Measurements from ENCODE around the gene PCNT. TPM values are rescaled to one million over a fixed set of nuclear protein-coding genes. Genes with fewer than 3 reads are reported as not detected.

PCNT gene
- total RNA-seq, 4 donors from 2014 or later: 30.3 to 44.0 (median 33.3) TPM

DNA sequence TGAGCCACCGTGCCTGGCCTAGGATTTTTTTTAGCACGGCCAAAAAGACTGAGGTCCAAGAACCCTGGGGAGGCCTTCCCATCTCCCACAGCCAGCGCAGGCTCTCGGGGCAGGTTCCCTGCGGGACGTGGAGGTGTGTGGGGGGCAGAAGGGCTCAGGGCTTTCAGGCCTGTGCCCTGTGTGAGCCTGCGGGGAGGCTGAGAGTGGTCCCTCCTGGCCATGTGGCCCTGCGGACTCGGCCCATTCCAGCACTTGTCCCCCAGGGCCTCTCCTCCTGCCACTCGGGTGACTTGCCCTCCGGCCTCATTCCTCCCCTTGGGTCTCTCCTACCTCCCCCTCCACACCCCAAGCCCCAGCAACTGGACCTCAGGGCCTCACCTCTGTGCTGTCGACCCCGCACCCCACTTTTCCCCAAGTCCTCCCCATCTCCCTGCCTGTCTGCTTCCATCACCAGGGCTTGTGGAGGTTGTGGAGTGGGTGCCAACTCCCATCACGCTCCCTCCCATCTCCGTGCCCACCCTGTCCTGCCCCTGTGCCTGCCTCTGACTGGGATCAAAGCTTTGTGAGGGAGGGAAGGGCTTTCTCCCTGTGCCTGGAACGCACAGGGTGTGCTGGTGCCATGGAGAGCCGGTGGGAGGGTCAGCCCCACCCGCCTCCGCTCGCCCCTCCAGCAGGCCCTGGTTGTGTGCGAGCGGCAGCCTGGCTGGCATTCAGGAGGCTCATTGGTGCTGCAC is 102.5 kb downstream of the PCNT start:
- WGBS, 2 donors: 91 to 92% methylated on average over 22 of the region's 22 CpGs
- intact Hi-C loops (cut with DNase I; ENCODE audit: low total_unique reads): no loop called here

DNA sequence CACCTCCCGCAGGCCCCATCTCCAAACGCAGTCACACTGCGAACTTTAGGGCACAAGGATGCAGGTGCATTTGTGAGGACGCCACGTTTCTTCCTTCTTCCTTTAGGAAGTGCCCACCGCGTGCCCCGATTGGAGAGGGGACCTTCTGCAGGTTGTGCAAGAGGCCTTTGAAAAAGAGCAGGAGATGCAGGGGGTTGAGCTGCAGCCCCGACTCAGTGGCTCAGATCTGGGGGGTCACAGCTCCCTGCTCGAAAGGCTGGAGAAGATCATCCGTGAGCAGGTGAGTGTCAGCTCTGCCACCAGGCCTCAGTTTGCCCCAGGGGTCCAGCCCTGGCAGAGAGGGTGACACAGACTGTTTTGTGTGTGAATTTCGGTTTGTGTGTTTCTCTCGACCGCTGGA is 103.6 kb downstream of the PCNT start:
- WGBS, 2 donors: 93 to 97% methylated on average over 14 of the region's 14 CpGs

More for the DNA sequence above, 102.5 kb downstream of the PCNT start:
- no peak overlapping the region for H3K4me3 ChIP-seq (ENCODE audit: low read depth, poor library complexity, severe bottlenecking)
- TF ChIP-seq, protein P1, sequence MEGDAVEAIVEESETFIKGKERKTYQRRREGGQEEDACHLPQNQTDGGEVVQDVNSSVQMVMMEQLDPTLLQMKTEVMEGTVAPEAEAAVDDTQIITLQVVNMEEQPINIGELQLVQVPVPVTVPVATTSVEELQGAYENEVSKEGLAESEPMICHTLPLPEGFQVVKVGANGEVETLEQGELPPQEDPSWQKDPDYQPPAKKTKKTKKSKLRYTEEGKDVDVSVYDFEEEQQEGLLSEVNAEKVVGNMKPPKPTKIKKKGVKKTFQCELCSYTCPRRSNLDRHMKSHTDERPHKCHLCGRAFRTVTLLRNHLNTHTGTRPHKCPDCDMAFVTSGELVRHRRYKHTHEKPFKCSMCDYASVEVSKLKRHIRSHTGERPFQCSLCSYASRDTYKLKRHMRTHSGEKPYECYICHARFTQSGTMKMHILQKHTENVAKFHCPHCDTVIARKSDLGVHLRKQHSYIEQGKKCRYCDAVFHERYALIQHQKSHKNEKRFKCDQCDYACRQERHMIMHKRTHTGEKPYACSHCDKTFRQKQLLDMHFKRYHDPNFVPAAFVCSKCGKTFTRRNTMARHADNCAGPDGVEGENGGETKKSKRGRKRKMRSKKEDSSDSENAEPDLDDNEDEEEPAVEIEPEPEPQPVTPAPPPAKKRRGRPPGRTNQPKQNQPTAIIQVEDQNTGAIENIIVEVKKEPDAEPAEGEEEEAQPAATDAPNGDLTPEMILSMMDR (IDR thresholded peaks at IDR 0.05): no peak
- TF ChIP-seq POLR2A (IDR thresholded peaks at IDR 0.05): no peak
- no peak for DNase-seq (ENCODE audit: low spot score in 2 of 2)

DNA sequence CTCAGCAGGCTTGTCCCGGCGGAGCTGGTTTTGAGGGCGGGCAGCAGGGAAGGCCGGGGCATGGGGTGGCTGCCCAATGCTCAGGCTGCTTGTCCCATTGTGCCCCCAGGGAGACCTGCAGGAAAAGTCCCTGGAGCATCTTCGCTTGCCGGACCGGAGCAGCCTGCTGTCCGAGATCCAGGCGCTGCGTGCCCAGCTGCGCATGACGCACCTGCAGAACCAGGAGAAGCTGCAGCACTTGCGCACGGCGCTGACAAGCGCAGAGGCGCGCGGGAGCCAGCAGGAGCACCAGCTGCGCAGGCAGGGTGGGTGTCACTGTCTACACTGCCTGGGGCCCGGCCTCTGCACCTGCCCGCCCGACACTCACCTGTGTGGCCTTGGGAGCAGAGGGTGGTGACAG is 104.3 kb downstream of the PCNT start:
- no peak for DNase-seq (ENCODE audit: low spot score in 2 of 2)
- 97 to 99% methylated on average over 18 to 23 of the region's 23 CpGs for WGBS, 2 donors
- intact Hi-C loops (cut with DNase I; ENCODE audit: low total_unique reads): no loop called here
- TF ChIP-seq POLR2A (IDR thresholded peaks at IDR 0.05): no peak
- TF ChIP-seq, protein P1 (IDR thresholded peaks at IDR 0.05): no peak
- no peak overlapping the region for H3K4me3 ChIP-seq (ENCODE audit: low read depth, poor library complexity, severe bottlenecking)

More for the DNA sequence above, 103.6 kb downstream of the PCNT start:
- DNase-seq (ENCODE audit: low spot score in 2 of 2): no peak
- no peak for TF ChIP-seq POLR2A (IDR thresholded peaks at IDR 0.05)
- TF ChIP-seq, protein P1 (IDR thresholded peaks at IDR 0.05): no peak
- intact Hi-C loops (cut with DNase I; ENCODE audit: low total_unique reads): no loop called here
- no peak overlapping the region for H3K4me3 ChIP-seq (ENCODE audit: low read depth, poor library complexity, severe bottlenecking)

DNA sequence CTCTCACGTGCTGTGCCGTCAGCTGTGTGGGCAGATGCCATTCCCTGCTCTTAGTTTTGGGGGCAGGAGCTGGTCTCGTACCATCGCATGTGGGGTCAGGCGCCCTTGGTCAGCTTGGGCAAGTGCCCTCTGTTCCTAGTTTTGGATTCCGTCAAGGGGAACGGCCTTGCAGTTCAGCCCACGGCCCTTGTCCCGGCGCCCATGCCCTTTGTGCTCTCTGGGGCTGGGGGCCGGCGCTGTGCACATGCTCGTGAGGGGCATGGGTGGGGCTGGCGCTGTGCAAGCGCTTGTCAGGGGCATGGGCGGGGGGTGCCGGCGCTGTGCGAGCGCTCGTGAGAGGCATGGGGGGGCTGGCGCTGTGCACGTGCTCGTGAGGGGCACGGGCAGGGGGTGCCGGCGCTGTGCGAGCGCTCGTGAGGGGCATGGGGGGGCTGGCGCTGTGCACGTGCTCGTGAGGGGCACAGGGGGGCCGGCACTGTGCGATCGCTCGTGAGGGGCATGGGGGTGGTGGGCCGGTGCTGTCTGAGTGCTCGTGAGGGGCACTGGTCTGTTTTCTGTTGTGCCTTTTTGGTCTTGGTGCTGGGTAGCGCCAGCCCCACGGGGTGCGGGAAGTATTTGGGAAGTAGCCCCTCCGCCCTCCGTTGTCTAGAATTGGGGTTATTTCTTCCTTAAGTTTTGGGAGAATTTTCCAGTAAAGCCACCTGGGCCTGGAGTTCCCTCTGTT is 105.2 kb downstream of the PCNT start:
- TF ChIP-seq, protein P1 (IDR thresholded peaks at IDR 0.05): no peak
- TF ChIP-seq POLR2A (IDR thresholded peaks at IDR 0.05): no peak
- intact Hi-C loops (cut with DNase I; ENCODE audit: low total_unique reads): no loop called here
- no peak for DNase-seq (ENCODE audit: low spot score in 2 of 2)
- WGBS, 2 donors: 95% methylated on average over 43 to 44 of the region's 44 CpGs
- H3K4me3 ChIP-seq (ENCODE audit: low read depth, poor library complexity, severe bottlenecking): no peak overlapping the region

DNA sequence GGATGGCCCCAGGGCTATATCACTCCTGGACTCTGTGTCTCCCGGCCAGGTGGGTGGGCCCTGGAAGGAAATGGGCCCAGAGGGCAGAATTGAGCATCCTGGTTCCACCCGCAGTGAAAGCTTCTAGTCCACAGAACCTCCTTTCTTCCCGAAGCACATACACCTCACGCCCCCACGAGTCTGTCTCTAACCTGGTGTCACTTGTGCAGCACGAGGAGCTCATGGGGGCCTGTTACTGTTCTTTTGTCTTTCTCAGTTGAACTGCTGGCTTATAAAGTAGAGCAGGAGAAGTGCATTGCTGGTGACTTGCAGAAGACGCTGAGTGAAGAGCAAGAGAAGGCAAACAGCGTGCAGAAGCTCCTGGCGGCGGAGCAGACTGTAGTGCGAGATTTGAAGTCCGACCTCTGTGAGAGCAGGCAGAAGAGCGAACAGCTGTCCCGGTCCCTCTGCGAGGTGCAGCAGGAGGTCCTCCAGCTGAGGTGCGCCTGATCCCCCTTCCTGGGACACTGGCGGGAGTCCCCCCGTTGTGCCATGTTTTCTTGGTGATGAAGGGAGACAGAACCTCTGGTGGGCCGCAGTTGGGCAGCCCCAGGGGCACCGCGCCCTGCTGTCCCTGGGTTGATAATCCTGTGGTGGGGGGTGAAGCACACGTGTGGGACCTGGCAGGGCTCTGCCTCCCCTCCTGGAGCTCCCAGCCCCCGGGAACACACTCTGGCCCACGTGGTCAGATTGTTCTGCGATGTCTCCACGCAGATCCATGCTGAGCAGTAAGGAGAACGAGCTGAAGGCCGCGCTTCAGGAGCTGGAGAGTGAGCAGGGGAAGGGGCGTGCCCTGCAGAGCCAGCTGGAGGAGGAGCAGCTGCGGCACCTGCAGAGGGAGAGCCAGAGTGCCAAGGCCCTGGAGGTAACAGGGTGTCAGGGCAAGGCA is 106.1 kb downstream of the PCNT start:
- WGBS, 2 donors: 86 to 88% methylated on average over 24 to 28 of the region's 31 CpGs
- intact Hi-C loops (cut with DNase I; ENCODE audit: low total_unique reads): no loop called here
- no peak for DNase-seq (ENCODE audit: low spot score in 2 of 2)
- no peak overlapping the region for H3K4me3 ChIP-seq (ENCODE audit: low read depth, poor library complexity, severe bottlenecking)
- no peak for TF ChIP-seq POLR2A (IDR thresholded peaks at IDR 0.05)
- TF ChIP-seq, protein P1 (IDR thresholded peaks at IDR 0.05): no peak

Data from lower leg skin (tissue), 4 donors.